SHP77 (cell line): Measurements from ENCODE around the gene SLC39A3.

Source experiments
- DNase-seq, 2 experiments: peaks; one replicate each; lab custom pipeline; 2025; lab: John Stamatoyannopoulos, UW

Gene SLC39A3

DNA sequence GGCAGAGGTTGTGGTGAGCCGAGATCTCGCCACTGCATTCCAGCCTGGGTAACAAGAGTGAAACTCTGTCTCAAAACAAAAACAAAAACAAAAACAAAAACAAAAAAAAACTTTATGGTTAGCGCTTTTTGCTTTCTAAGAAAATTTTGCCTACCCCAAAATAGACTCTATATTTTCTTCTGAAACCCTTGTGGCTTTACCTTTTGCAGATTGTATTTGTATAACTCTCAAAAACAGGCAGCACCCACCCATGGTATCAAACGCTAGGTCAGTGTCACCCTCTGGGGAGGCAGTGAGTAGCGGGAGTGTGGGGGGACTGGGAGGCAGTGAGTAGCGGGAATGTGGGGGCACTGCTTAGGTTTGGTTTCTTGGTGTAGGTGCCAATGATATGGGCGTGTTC is 7.5 kb upstream of the SLC39A3 start:
- no peak for DNase-seq

DNA sequence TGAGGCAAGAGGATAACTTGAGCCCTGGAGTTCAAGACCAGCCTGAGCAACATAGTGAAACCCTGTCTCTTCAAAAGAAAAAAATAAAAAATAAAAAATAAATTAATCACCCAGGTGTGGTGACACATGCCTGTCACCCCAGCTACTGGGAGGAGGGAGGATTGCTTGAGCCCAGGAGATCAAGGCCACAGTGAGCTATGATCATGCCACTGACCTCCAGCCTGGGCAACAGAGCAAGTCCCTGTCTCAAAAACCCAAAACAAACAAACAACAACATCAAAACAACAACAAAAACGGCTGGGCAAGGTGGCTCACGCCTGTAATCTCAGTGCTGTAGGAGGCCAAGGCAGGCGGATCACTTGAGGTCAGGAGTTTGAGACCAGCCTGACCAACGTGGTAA is 4.3 kb upstream of the SLC39A3 start:
- DNase-seq, result no peak

DNA sequence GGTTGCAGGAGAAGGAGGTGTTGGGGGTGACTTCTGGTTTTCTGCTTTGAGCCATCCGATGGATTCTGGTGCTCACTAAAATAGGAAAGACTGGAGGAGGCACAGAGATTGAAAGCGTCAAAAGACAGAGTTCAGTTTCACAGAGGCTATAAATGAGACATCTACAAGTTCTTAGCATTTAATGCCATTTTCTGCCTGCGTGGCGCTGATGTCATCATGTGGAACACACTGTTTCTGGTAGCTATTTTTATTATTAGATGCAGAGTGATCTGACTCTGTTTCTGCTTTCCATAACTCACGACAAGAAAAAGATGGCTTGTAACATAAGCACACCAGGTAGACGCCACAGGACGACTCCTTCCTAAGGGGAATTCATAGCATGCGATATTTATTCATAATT is 3.3 kb upstream of the SLC39A3 start:
- DNase-seq, result no peak

DNA sequence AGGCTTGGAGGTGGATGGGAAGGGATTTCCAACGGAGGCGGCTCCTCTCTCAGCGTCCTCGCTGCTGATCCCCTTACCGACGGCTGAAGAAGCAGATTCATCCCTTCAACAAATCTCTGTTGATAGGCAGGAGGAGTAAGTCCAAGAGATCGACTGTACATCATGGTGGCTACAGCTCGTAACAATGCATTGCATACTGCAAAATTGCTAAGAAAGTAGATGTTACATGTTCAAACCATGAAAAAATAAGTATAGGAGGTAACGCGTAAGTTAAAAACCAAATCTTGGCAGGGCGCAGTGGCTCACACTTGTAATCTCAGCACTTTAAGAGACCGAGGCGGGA is 468 bp upstream of the SLC39A3 start:
- no peak for DNase-seq

DNA sequence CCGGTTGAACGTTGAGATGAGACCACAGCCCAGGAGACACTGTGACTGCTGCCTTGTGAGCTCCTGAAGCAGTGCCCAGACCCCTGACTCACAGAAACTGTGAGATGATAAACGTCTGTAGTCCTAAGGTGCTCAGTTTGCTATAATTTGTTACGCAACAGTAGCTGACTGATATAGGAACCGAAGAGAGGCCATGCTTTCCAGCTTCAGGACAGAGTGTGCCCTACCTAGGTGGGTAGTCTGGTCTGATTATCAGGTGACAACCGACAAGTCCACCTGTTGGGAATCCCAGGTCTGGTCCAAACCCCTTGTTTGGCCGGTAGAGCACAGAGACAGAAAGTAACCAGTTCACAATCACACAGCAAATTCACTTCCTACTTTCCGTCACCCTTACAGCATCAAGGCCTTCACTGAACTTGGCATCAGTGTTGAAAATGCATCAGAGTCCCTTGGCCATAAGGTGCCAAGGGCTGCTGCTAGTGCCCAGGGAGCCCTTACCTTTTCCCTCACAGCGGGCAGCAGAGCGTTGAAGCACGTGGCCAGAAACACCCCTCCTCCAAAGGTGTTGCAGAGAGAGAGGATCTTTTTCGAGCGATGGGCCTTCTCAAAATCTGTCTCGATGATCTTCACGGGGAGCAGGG is 3.1 kb downstream of the SLC39A3 start:
- DNase-seq, result no peak

DNA sequence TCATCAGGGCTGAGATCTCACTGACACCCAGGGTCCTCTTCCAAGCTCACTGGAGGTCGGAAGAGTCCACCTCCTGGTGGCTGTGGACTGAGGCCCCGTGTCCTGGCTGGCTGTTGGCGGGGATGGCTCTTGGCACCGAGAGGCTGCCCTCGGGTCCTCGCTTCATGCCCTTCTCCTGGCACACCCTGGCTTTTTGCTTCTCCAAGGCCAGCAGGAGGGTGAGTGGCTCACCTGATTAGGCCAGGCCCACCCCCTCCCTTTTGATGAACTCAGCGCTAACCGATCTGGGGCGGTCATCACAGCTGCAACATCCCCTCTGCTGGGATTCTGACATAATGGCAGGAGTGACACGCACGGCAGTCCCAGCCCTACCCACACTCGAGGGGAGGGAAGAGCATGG is 4.4 kb downstream of the SLC39A3 start:
- no peak for DNase-seq

DNA sequence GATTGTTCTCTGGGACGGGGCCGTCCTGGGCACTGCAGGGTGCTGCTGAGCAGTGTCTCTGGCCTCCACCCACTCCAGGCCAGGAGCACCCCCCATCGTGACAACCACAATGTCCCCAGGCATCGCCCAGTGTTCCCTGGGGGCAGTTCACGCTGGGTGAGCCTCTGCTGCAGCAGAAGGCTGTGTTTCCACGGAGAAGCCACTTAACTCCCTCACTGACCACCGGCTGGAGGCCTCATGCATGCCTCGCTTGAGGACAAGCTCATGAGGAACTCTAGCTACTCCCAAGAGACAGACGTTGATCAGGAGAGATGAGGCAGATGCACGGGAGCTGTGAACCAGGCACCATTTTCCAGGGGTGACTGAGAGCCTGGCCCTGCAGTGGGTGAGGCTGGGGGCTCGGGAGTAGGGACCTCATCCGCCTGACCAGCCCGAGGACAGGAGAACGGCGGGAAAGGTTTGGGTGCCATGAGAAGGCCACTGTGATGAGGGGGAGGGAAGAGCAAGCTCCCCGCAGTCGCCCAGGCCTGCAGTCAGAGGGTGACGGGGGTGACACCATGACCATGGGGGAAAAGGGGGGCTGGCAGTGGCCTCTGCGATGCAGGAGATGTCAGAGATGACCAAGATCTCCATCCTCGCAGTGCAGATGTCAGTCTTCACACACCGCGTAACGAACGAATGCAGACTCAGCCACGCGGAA is 5.1 kb downstream of the SLC39A3 start:
- DNase-seq, result no peak

DNA sequence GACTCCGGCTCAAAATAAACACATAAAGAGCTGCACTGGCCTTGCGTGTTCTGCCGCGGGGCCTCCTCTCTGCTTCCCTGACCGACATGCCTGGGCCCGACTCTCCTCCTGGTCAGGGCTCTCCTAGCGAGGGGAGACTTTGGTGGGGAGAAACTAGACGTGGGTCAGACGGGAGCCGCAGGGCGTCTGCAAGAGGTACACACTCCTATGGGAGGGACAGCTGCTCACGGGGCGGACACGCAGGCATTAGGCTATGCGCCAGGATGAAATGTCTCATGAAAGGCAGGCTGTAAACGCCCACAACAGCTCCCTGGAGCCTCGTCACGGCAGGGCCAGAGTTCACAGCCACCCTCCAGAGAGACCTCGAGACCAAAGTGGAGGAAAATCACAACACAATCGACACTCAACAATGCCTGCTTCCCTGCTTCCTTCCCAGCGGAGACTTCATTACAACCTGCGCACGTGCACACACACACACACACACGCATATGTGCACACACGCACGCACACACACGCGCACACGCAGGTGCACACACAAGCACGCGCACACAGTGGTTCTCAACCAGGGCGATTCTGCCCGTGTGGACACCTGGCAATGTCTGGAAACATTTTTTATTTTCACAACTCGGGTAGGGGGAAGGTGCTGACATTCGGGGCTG is 5.8 kb downstream of the SLC39A3 start:
- DNase-seq, result no peak

DNA sequence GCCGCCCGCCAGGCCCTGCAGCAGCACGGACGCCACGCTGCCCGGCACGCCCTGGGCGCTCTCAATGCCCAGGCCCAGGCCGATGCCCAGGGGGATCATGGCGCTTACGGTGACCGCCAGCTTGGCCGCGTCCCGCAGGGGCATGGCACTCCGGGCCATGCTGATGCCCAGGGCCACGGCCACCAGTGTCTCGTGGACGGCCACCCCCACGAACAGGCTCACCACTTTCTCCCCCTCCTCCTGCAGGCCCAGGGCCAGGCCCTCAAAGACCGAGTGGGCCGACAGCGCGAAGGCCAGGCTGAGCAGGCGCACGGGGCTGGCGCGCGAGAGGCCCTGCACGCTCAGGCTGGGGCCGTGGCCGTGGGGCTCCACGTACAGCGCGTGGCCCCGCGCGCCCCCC is 6.9 kb downstream of the SLC39A3 start:
- no peak for DNase-seq

DNA sequence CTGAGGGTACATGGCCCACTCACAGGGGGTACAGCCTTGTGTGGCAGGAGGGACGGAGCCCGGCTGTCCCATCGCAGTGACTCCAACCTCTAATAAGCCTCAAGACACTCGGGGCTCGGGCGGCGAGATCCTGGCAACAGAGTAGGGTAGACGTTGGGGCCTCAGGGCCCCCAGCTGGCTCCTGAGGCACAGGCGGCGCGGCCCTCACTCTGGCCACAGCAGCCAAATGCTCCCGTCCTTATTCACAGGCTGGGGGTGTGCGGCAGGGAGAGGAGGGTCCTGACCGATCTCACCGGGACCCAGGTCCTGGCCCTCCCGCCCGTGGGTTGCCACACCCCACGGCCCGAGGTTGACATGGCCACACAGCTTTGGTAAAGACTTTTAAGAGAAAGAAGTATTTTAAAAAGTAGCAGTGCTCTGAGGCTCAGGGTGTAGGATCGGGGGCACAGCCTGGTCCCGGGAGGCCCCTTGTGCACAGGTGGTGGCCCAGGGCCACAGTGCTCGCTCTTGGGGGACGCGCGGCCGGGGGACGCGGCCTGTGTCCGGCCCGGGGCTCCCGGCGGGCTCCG is 7.6 kb downstream of the SLC39A3 start:
- DNase-seq, result no peak

DNA sequence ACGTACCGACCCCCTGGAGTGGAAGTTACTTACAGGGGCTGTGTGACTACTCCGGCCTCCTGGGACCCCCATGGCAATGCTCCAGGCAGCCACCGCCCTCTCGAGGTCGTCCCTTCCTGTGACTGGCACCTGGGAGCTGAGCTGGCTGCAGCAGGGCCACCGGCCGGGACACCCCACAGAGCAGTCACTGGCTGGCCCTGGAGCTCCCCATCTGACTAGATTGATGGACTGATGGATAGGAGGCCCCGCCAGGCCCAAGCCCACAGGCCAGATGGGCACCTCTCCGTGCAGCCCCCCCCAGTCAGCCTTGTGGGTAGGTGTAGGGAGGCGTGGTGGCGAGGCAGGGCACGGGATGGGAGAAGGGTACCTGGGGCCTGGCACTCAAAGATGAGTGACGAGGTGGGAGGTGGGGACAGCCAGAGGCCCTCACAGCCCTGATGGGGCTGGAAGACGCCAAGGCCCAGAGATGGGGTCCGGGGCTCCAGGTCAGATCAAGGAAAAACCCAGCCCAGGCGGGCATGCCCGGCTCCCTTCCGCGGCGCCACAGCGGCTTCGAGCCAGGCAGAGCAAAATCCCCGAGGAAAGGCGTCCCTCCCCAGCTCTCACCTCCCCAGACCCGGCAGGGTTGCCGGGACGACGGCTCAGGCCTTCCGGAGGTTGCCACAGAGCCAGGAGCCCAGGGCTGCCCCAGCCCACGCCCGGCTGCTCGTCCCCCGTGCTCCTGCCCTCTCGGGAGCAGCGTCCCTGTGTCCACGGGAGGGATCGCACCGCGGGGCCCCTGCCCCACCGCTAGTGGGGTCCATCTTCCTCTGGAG is 8.4 kb downstream of the SLC39A3 start:
- DNase-seq, result no peak

DNA sequence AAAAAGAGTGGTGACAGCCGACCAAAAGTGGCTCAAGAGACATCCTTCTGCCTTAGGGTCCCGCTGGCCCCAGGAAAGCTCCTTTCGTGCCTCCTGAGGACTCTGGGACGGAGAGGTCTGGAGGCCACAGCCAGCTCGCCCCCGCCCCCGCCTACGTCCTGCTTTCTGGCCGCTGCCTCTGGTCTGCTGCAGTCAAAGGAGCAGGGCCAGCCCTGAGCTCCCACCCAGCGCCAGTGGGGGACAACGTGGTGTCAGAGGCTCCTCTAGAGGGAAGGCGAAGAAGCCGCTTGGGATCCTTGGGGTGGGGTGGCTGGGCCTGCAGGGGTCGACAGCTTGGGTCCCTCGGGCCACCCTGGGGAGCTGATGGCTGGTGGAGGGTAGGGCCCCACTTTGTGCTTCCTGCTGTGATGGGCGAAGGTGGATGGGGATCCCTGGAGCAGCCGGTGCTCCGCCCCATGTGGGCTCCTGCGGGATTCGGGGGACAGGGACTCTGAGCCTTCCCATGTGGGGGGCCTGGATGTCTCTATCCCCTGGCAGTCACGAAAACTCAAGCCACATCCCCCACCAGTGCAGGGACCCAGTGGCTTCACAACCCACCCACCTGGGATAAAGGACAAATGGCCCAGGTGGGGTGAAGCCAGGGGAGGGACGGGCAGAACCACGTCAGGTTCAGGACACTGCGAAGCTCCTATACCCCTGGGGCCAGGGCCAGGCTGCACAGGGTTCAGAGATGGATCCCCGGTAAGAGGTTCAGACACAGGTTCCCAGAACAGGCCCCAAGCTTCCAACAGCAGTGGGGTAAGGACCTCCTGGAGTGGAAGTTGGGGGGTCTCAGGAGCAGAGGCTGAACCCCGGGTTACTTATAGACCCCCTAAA is 9.6 kb downstream of the SLC39A3 start:
- no peak for DNase-seq

DNA sequence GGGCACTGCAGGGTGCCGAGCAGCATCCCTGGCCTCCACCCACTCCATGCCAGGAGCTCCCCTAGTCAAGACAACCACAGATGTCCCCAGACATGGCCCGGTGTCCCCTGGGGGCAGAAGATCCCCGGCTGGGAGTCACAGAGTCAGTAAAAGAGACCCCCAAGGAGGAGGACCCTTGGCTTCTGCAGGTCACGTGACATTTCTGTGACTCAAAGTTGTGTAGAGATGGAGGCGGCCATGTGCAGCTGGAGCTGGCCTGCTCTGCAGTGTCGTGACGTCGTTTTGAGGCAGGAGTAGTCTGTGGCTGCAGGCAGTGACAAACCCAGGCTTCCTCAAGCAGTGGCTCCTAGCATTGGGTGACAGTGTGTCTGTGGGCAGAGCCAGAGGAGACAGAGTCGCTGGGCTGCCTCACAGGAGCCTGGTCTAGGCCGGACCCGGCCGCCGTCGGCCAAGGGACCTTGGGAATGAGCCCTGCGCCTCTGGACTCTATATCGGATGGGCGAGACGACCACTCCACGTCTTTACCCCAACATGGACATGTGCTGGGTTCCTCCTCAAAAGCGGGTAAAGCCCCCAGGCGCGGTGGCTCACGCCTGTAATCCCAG is 10.9 kb downstream of the SLC39A3 start:
- peak in 1 of 2 experiments; percentile 16 for DNase-seq

DNA sequence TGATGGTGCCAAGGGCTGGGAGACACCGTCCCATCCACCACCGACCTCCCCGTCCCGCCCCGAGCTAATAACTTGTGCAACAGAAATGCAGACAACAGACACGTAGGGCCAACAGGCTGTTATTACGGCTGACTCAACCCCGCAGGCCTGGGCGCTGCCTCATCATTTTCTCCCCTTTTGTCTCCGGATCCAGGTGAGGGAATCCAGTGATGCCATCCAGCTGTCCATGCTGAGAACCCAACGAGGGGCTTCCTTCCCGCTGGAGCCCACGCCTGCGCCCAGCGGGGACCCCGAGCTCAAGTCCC is 12.2 kb downstream of the SLC39A3 start:
- no peak for DNase-seq

DNA sequence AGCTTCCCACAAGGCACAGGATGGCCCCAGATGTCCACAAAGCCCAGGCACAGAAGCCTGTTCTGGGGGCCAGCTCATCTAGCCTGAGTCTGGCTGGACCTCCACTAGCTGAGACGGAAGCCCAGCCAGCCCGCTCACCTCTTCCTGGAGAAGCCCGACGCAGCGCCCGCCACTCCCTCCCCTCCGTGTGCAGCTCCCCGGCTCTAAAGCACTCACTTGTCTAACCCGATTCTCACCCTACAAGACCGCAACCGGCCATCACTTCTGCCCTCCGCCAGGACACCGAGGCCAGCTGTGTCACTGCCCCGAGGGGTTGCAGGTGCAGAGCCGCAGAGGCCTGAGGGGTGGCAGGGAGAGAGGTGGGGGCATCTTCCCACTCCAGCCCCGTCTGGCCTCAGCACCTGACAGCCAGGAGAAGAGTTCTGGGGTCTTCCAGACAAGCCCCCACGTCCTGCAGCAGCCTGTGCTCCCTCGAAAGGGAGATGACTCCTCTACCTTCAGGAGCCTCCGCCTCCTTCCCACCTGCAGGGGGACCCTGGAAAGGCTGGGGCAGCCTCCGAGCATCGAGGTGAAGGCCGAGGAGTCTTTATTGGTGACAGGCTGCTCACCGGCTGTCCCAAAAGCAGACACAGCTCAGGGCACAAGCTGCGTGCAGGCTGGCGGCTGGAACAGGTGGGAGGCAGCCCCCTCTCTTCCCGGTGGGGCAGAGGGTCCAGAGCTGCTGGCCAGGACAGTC is 12.7 kb downstream of the SLC39A3 start:
- DNase-seq, result peak in 1 of 2 experiments; percentile 23

DNA sequence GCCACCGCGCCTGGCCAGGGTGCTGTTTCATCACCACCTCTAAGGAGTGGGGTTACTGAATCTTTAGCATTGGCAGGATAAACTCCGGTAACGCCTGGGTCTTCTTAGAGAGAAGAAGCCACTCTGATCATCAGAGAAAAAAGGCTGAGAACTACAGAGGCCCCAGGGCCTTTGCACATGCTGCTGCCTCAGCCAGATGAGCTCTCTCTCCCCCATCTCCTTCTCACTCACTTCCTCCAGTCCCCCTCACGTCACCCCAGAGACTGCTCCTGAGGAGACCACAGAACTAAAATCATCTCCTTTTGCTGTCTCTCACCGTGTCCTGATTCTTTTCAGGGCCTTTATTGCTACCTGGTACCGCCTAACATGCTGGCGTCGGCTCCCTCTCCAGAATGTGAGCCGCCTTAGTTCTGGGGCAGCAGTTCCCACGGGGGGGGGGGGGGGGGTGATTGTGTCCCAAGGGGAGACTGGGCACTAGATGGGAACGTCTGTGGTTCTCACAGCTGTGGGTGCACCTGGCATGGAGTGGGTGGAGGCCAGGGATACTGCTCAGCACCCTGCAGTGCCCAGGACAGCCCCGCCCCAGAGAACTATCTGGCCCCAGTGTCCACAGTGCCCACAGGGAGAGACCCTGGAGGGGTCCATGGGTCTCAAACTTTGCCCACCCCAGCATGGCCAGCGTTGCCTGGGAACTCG is 13.5 kb downstream of the SLC39A3 start:
- DNase-seq, result no peak

DNA sequence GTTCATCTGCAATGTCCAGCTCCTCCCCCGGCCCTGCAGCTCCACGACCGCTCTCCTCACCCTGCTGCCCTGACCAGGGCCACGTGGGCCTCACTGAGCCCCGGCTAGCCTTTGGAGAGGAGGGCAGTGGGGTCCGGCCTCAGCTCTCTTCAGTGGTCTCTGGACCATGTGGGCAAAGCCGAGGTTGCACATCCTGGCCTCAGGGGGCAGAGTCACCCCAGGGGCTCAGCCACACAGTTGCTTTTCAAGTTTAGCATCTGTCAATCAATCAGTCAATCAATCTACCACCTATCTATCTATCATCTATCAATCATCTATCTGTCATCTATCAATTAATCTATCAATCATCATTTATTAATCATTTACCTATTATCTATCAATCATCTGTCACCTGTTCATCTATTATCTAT is 15.7 kb downstream of the SLC39A3 start:
- DNase-seq, result no peak

DNA sequence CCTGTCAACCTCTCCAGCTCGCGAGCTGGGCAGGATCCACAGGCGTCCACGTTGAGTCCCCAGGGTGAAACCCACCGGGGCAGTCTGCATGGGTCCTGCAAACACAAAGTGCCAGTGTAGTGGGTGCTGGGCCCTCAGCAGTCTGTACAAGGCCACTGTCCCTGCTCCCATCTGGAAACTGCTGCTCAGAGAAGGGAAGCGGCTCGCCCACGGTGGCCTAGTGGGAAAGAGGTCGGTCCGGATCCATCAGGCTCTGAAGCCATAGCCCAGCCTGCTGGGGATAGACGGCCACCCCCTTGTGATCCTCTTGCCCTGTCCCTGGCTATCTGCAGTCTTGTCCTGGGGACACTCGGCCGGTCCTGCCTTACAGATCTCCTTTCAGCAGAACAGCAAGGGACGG is 16.1 kb downstream of the SLC39A3 start:
- DNase-seq, result no peak

DNA sequence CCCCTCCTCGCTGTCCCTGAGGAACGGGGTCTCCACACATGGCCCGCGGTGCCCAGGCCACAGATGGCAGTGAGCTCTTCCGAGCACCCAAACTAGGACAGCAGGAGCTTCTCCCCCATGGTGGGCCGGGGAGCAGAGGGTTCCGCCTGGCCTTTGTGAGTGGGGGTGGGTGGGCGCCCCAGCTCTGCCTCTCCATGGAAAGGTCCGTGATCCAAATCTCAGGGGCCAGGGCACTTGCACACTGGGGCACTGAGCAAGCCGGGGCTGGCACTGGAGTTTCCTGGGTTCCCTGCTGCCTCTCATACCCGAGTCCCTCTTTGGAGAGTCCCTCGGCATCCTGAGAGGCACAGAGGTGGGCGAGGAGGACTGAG is 16.5 kb downstream of the SLC39A3 start:
- DNase-seq, result no peak
